Activated CD4-positive, CD25-positive, alpha-beta regulatory T cell treated with anti-CD3 and anti-CD28 coated beads, Interleukin-2, amount 50 U/mL, for 16 hours (primary cell): ENCODE data around the gene GP1BA.

ENCODE experiments used
- DNase-seq: peaks from one replicate; pipeline ENCODE4 v3.0.0-alpha.2; 2020; ENCODE audit warnings: low read depth, low spot score

The GP1BA gene

DNA sequence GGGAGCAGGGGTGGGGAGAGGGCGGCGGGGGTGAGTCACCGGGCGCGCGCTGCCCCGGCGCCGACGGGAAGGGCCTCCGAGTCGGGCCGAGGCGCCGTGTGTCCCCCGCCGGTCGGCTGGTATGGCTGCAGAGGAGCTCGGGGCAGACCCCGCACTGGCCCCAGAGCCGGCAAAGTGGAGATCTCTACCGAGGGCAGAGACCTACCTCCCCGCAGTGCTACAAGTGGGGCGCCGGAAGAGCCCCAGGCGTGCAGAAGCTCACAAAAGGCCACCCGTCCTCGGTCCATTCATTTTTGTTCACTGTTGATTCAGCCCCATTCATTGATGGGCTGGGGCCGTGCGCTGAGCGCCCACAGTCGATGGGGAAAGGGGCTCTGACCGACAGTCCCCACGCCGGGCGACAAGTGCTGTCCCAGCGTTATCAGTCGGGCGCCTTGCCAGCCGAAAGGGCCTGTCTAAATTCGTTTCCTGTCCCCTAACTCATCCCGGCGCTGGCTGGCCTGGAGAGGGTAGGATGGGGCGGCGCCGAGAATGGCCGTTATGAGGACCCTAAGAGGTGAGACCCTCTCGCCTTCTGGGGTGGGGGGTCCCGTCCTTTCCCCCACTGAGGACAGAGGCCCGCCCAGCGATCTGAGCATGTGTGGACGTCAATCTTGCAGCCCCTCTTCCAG is 18.1 kb downstream of the GP1BA start:
- DNase-seq = no peak

DNA sequence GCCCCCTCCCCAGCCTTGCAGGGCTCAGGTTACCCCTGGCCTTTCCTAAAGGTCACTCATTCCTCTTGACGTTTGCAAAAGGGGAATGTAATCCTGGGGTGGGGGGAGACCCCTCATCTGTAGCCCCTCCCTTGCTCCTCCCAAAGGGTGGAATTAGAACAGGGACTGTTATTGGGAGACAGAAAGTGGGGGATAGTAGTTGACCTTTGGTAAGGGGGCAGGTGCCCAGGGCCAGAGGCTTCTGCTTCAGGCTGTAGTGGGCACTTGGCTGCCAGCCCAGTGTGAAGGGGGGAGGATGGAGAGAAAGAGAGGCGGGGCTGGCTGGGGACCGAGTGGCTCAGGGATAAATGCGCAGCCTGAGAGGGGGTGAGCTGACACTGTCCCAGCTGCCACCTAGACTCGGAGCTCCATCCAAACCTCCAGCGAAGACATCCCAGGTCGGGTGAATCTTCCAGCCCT is 18.7 kb downstream of the GP1BA start, which contains the start of gene ENO3:
TSS of gene ENO3 (plus strand) at position 374 of the 459 bp plus-strand sequence. CDS start 711 bp downstream, outside the sequence.
- DNase-seq = no peak

DNA sequence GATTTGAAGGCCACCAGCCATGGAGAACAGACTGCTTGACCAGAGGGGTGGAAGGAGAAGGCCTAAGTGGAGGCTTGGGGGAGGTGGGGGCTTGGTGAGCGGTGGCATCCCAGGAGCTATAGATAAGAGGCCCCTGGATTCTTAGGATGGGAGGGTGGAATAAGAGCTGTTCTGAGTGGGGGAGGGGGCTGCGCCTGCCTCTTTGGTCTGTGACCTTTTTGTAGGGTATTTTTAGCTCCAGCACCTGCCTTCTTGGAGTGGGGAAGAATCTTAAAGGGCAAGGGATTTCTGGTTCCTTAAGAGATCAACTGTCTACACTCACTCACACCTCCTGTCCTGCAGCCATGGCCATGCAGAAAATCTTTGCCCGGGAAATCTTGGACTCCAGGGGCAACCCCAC is 19.4 kb downstream of the GP1BA start:
- no peak for DNase-seq

DNA sequence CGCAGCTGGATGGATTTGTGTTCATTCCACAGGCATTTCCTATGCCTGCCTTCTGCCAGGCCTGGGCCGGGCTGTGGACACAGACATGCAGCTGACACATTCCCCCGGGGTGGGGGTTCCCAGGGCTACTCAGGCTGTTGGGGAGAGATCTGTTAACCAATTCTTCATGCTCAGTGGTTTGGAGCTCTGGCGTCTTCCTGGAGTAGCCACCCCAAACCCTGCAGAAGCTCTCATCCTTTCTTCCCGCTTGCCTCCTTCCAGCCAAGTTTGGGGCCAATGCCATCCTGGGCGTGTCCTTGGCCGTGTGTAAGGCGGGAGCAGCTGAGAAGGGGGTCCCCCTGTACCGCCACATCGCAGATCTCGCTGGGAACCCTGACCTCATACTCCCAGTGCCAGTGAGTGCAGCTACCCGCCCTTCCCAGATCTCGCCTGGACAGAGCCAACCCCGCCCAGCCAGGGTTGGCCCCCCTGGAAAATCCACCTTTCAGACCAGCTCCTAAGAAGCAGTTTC is 21.4 kb downstream of the GP1BA start:
- no peak for DNase-seq

DNA sequence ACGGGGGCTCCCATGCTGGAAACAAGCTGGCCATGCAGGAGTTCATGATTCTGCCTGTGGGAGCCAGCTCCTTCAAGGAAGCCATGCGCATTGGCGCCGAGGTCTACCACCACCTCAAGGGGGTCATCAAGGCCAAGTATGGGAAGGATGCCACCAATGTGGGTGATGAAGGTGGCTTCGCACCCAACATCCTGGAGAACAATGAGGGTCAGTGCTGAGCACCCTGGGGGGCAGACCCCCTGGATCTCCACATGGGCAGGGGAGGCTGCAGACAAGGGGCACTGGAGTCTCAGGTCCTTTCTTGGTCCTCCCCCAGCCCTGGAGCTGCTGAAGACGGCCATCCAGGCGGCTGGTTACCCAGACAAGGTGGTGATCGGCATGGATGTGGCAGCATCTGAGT is 23.0 kb downstream of the GP1BA start:
- no peak for DNase-seq

- no peak for DNase-seq
These were observed 24.5 kb downstream of the GP1BA start for GRCh38 chr17:4956493-4957061.

DNA sequence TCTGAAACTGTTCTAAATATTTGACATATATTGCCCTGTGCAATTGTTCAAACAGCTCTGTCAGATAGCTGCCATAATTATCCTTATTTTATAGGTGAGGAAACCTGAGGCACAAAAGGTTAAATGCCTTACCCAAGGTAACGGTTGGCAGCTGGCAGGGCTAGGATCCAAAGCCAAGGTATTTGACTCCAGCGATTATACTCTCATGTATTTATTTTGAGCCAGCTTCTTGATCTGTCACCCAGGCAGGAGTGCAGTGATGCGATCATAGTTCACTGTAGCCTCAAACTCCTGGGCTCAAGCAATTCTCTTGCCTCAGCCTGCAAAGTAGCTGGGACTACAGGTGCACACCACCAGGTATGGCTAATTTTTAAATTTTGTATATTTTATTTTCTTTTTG is 26.0 kb downstream of the GP1BA start:
- no peak for DNase-seq

- DNase-seq = no peak
These were observed 27.3 kb downstream of the GP1BA start for GRCh38 chr17:4959261-4959965.

- no peak for DNase-seq
These were observed 28.3 kb downstream of the GP1BA start for GRCh38 chr17:4960279-4960922.

- DNase-seq = no peak
These were observed 33.4 kb downstream of the GP1BA start for GRCh38 chr17:4965311-4965986.

DNA sequence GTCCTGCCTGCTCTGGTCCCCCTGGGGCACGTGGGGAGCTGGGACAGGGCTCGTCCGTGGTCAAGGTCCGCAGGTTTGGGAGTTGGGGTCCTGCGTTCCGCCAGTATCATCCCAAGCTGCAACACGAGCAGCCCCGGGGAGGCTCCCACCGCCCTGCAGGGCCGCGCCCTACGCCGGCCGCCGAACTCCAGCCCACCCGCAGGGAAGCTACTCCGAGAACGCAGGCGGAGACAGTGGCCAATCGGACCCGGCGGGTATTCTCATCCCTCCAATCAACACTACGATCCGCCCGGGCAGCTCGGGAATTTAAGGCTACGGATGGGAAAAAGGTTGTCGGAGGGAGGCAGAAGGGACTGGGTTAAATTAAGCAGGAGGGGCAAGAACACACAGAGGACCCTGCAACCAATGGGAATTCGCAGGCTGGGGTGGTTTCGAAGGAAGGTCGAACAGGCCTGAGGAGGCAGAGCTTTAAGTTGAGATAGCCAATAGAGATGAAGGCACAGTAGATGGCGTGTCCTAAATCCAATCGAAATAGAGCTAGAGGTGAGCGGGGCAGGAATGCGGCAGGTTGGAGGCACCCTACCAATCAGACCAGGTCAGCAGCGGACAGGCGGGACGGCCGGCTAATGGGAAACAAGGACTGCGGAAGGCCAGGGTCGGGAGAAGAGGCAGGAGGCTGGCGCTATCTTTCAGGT is 34.9 kb downstream of the GP1BA start:
- peak; percentile 85 for DNase-seq

DNA sequence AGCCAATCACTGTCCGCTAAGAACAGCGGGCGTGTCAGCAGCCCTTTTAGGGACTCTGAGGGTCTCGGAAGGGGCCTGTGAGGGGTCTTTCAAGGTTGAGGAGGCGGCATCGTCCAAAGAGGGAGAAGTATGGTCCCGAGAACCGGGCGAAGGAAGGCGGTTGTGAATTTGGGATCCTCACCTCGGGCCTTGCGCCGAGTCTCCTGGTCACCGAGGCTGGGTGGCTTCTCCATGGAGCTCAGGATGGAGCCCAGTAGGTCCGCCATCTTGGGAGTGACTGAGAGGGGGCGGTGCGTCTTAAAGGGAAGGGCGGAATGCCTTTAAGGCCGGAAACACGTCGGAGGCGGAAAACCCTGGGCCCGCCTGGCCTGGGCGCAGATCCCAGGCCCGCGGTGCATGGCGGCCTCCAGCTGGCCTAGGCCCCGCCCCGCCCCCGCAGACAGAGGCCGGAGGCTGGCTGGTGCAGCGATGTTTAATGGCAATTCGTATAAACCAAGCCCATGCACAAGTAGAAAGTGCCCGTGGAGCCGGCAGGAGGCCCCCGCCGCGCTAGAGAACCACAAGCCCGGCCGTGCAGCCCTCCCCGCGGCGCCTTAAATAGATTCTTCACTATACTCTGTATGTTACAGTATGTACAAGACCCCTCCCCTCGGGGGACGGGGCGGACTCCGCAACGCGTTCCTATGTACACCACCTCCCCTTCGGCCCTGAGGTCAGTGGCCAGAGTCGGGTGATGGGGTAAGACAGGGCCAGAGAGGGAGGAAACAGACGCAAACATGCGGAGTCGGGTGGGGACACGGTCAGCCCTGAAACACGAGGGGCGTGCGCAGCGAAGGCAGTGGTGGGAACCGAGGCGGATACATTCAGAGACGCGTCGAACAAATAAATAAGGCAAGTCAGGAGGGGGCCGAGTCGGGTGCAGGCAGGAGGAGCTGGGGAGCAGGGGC is 35.7 kb downstream of the GP1BA start, which contains the start of gene SPAG7:
TSS of gene SPAG7 (minus strand) at position 279 of the 947 bp plus-strand sequence. CDS start at position 266, 13 bp downstream.
- DNase-seq = peak; percentile 87

DNA sequence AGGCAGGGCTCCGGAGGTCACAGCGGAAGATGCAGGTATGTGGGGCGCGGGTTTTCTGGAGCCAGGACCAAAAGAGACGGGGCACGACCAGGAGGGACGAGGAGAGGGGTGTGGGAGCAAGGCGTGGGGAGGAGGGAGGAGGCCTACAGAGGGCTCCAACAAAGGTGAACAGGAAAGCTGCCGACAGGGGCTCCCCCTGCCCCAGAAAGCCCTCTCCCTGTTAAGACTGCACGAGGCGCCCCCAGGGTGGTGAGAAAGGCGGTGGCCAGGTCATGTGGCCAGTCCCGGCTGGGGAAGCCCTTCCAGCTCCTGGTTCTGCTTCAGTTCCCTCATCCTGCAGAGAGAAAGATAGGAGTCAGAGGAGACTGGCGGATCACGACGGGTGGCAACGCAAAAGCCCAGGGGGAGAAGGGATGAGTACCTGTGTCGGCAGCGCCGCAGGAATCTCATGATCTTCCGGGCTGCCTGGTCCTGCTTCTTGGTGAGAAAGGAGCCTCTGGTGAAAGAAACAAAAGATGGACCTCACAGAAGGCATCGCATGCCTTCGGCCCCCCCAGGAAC is 36.5 kb downstream of the GP1BA start:
- DNase-seq = no peak

DNA sequence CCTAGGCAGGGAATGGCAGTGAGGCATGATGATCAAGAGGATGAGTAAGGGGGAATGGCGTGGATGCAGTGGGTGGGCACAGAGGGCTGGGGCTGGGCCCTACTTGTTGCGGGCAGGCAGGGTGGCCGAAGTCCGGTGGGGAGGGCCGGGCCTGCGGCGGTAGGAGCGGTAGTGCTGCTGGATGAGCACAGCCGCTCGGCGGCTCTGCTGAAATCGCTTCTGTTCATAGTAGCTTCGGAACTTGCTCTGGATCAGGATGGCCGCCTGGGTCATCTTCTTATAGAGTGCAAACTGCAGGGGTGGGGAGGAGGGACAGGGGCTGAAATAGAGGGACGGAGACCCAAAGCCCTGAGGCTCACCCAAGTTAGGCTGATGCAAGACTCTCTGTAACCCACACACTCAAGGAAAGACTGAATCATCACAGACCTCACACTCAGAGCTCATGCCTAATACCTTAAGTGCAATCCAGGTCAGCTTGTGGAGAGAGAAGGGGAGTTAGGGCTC is 37.0 kb downstream of the GP1BA start:
- DNase-seq = no peak

DNA sequence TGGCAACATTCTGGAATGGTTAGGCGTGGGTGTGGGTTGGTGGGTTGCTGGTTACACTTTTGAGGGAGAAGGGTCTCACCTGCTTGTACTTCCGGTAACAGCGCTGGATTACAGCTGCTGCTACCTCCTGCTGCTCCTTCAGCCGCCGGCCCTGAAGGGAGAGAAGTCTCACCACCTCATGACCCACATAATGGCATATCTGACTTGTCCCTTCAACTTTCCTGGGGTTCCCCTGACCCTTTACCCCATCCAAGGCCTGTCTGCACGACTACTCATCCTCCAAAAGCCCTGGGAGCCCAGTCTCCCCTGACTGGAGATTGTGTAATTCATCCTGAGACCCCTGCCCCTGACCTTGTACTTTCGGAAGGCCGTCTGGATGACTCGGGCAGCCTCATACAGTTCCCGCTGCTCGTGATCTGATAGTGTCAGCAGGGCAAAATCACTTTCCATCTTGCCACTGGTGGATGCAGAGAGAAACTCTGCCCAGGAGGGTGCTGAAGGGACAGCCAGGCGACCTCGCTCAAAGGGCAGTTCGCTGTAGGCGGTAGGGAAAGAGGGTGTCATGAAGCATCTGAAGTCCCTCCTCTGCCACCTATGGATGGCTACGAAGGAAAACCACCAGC is 37.6 kb downstream of the GP1BA start:
- DNase-seq = no peak

DNA sequence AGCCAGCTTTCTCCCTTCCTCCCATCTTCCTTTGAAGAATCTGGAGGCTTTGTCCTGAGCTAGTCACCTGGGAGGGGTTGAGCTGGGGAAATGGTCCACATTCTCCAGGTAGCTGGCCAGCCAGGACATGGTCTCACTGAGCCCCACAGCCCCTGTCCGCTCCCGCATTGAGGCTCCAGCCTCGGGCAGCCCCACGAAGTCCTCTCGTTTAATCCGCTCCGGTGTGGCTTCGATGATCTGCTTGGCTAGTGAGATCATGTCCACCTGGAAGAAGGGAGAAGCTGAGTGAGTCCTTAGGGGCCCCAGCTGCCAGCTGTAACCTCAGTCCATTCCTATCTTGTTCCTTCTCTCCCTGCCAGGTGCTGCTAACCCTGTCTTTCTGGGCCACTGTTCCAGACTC is 38.2 kb downstream of the GP1BA start:
- no peak for DNase-seq

GRCh38 chr17:4971826-4972225 is 39.7 kb downstream of the GP1BA start:
- no peak for DNase-seq

DNA sequence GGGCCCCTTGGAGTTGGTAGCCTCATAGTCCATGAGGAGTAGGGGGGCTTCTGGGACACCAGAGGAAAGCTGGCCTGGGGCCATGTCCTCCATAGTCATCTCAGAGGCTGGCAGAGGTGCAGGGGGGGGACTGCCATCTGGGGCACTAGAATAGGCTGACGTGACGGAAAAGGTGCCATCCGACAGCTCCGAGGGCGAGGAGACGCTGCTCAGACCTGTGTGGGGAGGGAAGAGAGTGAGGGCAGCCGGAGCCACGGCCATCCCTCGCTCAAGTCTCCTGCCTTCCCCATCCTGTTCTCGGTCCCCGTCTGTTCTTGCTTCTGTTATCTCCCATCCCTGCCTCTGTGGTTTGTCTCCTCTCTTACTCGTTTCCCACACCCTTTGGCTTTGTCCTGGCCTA is 40.2 kb downstream of the GP1BA start:
- DNase-seq = no peak

DNA sequence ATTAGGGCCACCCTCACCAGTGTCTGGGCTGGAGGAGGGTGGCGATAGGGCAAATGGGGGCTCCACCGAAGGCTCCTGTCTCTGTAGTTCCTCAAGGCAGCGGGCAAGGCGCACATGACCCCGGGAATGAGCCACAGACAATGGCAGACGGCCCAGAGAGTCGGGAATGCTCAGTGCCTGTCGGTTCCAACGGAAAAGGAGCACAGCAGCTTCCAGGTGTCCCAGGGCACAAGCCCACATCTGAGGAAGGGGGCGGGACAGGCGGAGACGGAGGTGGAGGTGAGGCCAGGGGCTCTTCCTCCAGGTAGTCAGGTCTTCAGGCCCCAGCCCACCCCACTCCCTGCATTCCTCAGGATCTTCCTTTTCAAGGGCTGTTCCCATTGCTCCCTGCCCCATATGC is 40.7 kb downstream of the GP1BA start:
- no peak for DNase-seq
